Measurements from ENCODE around the gene LCN6. TPM values are rescaled to one million over a fixed set of nuclear protein-coding genes. Genes with fewer than 3 reads are reported as not detected.

The LCN6 gene
- total and polyA plus RNA-seq, 2 of the 13 experiments (the other 11 are each of a cell fraction or from before 2014, with no cell fraction given): not detected

DNA sequence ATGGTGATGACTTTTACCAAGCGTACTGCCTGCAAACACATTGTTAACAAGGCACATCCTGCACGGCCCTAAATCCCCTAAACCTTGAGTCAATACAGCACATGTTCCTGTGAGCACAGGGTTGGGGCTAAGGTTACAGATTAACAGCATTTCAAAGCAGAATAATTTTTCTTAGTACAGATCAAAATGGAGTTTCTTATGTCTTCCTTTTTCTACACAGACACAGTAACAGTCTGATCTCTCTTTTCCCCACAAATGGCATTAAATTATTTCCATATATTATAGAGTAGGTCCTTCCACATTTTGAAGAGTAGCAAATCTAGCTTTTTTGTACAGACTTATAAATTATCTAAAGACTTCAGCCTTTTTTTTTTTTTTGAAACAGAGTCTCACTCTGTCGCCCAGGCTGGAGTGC, 41.2 kb upstream of the LCN6 start (continued):
- no peak for TF ChIP-seq SRSF4 (IDR thresholded peaks at IDR 0.05; ENCODE audit: low read depth, low read length, poor library complexity, severe bottlenecking)
- TF ChIP-seq, protein P1, sequence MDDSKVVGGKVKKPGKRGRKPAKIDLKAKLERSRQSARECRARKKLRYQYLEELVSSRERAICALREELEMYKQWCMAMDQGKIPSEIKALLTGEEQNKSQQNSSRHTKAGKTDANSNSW (CRISPR knock-in tag; IDR thresholded peaks at IDR 0.05; ENCODE audit: borderline replicate concordance): no peak
- TF ChIP-seq NFE2L2 (IDR thresholded peaks at IDR 0.05; ENCODE audit: low read length): no peak
- no peak for TF ChIP-seq ZNF224 (CRISPR knock-in tag; IDR thresholded peaks at IDR 0.05)
- TF ChIP-seq, protein P2, sequence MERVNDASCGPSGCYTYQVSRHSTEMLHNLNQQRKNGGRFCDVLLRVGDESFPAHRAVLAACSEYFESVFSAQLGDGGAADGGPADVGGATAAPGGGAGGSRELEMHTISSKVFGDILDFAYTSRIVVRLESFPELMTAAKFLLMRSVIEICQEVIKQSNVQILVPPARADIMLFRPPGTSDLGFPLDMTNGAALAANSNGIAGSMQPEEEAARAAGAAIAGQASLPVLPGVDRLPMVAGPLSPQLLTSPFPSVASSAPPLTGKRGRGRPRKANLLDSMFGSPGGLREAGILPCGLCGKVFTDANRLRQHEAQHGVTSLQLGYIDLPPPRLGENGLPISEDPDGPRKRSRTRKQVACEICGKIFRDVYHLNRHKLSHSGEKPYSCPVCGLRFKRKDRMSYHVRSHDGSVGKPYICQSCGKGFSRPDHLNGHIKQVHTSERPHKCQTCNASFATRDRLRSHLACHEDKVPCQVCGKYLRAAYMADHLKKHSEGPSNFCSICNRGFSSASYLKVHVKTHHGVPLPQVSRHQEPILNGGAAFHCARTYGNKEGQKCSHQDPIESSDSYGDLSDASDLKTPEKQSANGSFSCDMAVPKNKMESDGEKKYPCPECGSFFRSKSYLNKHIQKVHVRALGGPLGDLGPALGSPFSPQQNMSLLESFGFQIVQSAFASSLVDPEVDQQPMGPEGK (CRISPR knock-in tag; IDR thresholded peaks at IDR 0.05): peak; percentile 47
- peak; percentile 31; the same call in 1 of the 2 replicates for TF ChIP-seq MYC (CRISPR knock-in tag; IDR thresholded peaks at IDR 0.05; ENCODE audit: borderline replicate concordance)
- TF ChIP-seq, protein P3, sequence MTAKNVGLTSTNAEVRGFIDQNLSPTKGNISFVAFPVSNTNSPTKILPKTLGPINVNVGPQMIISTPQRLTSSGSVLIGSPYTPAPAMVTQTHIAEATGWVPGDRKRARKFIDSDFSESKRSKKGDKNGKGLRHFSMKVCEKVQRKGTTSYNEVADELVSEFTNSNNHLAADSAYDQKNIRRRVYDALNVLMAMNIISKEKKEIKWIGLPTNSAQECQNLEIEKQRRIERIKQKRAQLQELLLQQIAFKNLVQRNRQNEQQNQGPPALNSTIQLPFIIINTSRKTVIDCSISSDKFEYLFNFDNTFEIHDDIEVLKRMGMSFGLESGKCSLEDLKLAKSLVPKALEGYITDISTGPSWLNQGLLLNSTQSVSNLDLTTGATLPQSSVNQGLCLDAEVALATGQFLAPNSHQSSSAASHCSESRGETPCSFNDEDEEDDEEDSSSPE (CRISPR knock-in tag; IDR thresholded peaks at IDR 0.05): no peak
- TF ChIP-seq STAT5B (CRISPR knock-in tag; IDR thresholded peaks at IDR 0.05): 0 out of 2 replicates have a peak, but pooled peaks have one; percentile 20
- no peak for TF ChIP-seq ZNF572 (CRISPR knock-in tag; IDR thresholded peaks at IDR 0.05)
- TF ChIP-seq FOXO1 (CRISPR knock-in tag; IDR thresholded peaks at IDR 0.05): peak; percentile 51; the same call in 1 of the 2 replicates
- TF ChIP-seq HNRNPLL (IDR thresholded peaks at IDR 0.05; ENCODE audit: low read depth, low read length, poor library complexity, severe bottlenecking): no peak
- peak; percentile 12; the same call in 1 of the 2 replicates for TF ChIP-seq LCORL (IDR thresholded peaks at IDR 0.05)
- no peak for TF ChIP-seq LCORL (CRISPR knock-in tag; IDR thresholded peaks at IDR 0.05)
- TF ChIP-seq, protein P4, sequence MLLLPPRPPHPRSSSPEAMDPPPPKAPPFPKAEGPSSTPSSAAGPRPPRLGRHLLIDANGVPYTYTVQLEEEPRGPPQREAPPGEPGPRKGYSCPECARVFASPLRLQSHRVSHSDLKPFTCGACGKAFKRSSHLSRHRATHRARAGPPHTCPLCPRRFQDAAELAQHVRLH (CRISPR knock-in tag; IDR thresholded peaks at IDR 0.05; ENCODE audit: borderline replicate concordance, low read depth): no peak
- peak in 1 of 2 experiments; percentile 85; a peak in 2 of 4 replicates for TF ChIP-seq EP300 (IDR thresholded peaks at IDR 0.05; ENCODE audit: low read depth in 2 of 2, low read length in 2 of 2)
- no peak for TF ChIP-seq EP300 (CRISPR knock-in tag; IDR thresholded peaks at IDR 0.05; ENCODE audit: borderline replicate concordance)
- TF ChIP-seq ZNF441 (CRISPR knock-in tag; IDR thresholded peaks at IDR 0.05; ENCODE audit: borderline replicate concordance): no peak
- TF ChIP-seq, protein P5, sequence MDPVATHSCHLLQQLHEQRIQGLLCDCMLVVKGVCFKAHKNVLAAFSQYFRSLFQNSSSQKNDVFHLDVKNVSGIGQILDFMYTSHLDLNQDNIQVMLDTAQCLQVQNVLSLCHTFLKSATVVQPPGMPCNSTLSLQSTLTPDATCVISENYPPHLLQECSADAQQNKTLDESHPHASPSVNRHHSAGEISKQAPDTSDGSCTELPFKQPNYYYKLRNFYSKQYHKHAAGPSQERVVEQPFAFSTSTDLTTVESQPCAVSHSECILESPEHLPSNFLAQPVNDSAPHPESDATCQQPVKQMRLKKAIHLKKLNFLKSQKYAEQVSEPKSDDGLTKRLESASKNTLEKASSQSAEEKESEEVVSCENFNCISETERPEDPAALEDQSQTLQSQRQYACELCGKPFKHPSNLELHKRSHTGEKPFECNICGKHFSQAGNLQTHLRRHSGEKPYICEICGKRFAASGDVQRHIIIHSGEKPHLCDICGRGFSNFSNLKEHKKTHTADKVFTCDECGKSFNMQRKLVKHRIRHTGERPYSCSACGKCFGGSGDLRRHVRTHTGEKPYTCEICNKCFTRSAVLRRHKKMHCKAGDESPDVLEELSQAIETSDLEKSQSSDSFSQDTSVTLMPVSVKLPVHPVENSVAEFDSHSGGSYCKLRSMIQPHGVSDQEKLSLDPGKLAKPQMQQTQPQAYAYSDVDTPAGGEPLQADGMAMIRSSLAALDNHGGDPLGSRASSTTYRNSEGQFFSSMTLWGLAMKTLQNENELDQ (CRISPR knock-in tag; IDR thresholded peaks at IDR 0.05; ENCODE audit: borderline replicate concordance): no peak
- no peak for TF ChIP-seq NFIC (IDR thresholded peaks at IDR 0.05; ENCODE audit: low read length)
- no peak for TF ChIP-seq HNRNPH1 (optimal IDR thresholded peaks at IDR 0.05; ENCODE audit: low read depth, low read length)
- TF ChIP-seq SP4 (CRISPR knock-in tag; IDR thresholded peaks at IDR 0.05): no peak
- TF ChIP-seq SSRP1 (CRISPR knock-in tag; IDR thresholded peaks at IDR 0.05): no peak
- TF ChIP-seq, protein P6, sequence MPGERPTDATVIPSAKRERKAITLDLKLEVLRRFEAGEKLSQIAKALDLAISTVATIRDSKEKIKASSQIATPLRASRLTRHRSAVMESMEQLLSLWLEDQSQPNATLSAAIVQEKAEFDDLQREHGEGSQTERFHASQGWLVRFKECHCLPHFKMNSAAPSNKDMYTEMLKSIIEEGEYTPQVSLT (CRISPR knock-in tag; IDR thresholded peaks at IDR 0.05; ENCODE audit: borderline replicate concordance, low read depth): no peak
- TF ChIP-seq MED13 (CRISPR knock-in tag; IDR thresholded peaks at IDR 0.05): no peak
- TF ChIP-seq ZNF260 (CRISPR knock-in tag; IDR thresholded peaks at IDR 0.05; ENCODE audit: borderline replicate concordance, low read depth): no peak
- TF ChIP-seq CBX5 (CRISPR knock-in tag; IDR thresholded peaks at IDR 0.05; ENCODE audit: borderline replicate concordance): no peak
